ENCODE measurements around the gene SKAP1.

- TF ChIP-seq CTCF (IDR thresholded peaks at IDR 0.05) = no peak
- no peak for TF ChIP-seq POLR2A (IDR thresholded peaks at IDR 0.05)
Measured at GRCh38 chr17:48472411-48473281, 42.6 kb upstream of the SKAP1 start.

Measured in thyroid gland (tissue), 4 donors.